ENCODE measurements around the gene PLD2. TPM values are rescaled to one million over a fixed set of nuclear protein-coding genes. Genes with fewer than 3 reads are reported as not detected.

PLD2 gene
- 12.0 and 18.8 TPM in 2 replicates for total RNA-seq

GRCh38 chr17:4806777-4807604 is at the start of gene PLD2:
Gene PLD2, plus strand, starts transcription at chr17:4807152. Its CDS starts 621 bp downstream, at chr17:4807773.

GRCh38 chr17:4771519-4772234 is 35.3 kb upstream of the PLD2 start, which contains the start of gene TM4SF5:
Gene TM4SF5, plus strand, starts transcription at chr17:4771886. Its CDS starts 37 bp downstream, at chr17:4771923.

GRCh38 chr17:4786106-4786511 is 20.8 kb upstream of the PLD2 start, which contains the start of gene VMO1:
Gene VMO1, minus strand, starts transcription at chr17:4786364. Its CDS starts 12 bp downstream, at chr17:4786352.

GRCh38 chr17:4788807-4789700 is 17.9 kb upstream of the PLD2 start, which contains the start of gene GLTPD2:
Gene GLTPD2, plus strand, starts transcription at chr17:4788964. Its CDS starts 48 bp downstream, at chr17:4789012.

GRCh38 chr17:4802228-4802627 is 4.7 kb upstream of the PLD2 start, which contains the start of gene C17orf114:
Gene C17orf114, minus strand, starts transcription at chr17:4802328.

GRCh38 chr17:4833178-4833940 is 26.4 kb downstream of the PLD2 start, which contains the start of gene MINK1:
Gene MINK1, plus strand, starts transcription at chr17:4833340. Its CDS starts 244 bp downstream, at chr17:4833584.

Other genes with a start within 250 kb of the PLD2 start
- not detected in 2 replicates for gene GGT6, start 246.6 kb upstream of the PLD2 start, total RNA-seq
- gene SMTNL2, start 222.6 kb upstream of the PLD2 start, total RNA-seq, result not detected in 2 replicates
- not detected in 2 replicates for gene ALOX15, start 165.5 kb upstream of the PLD2 start, total RNA-seq
- gene PELP1, start 103.0 kb upstream of the PLD2 start, total RNA-seq, result 30.2 and 32.7 TPM in 2 replicates
- gene ARRB2, start 96.5 kb upstream of the PLD2 start, total RNA-seq, result 4.2 and 5.8 TPM in 2 replicates
- gene MED11, start 75.7 kb upstream of the PLD2 start, total RNA-seq, result 8.8 and 13.6 TPM in 2 replicates
- not detected in 2 replicates for gene ZMYND15, start 67.3 kb upstream of the PLD2 start, total RNA-seq
- gene CXCL16, start 67.2 kb upstream of the PLD2 start, total RNA-seq, result 0.32 and 1.1 TPM in 2 replicates
- gene TM4SF5, start 35.3 kb upstream of the PLD2 start, total RNA-seq, result not detected in 2 replicates
- gene VMO1, start 20.8 kb upstream of the PLD2 start, total RNA-seq, result 0.65 and 1.7 TPM in 2 replicates
- not detected in 2 replicates for gene GLTPD2, start 18.2 kb upstream of the PLD2 start, total RNA-seq
- 203 and 253 TPM in 2 replicates for gene PSMB6, start 11.0 kb upstream of the PLD2 start, total RNA-seq
- gene MINK1, start 26.2 kb downstream of the PLD2 start, total RNA-seq, result 19.1 and 24.0 TPM in 2 replicates
- gene C17orf107, start 92.4 kb downstream of the PLD2 start, total RNA-seq, result 0.61 and 1.3 TPM in 2 replicates
- 0.30 and 0.97 TPM in 2 replicates for gene CHRNE, start 95.9 kb downstream of the PLD2 start, total RNA-seq
- not detected in 2 replicates for gene GP1BA, start 125.1 kb downstream of the PLD2 start, total RNA-seq
- gene SLC25A11, start 132.9 kb downstream of the PLD2 start, total RNA-seq, result 56.8 and 59.4 TPM in 2 replicates
- 11.0 and 11.2 TPM in 2 replicates for gene RNF167, start 133.1 kb downstream of the PLD2 start, total RNA-seq
- gene PFN1, start 141.4 kb downstream of the PLD2 start, total RNA-seq, result 292 and 379 TPM in 2 replicates
- 1.3 and 2.3 TPM in 2 replicates for gene ENO3, start 144.0 kb downstream of the PLD2 start, total RNA-seq
- gene SPAG7, start 160.7 kb downstream of the PLD2 start, total RNA-seq, result 55.2 and 56.5 TPM in 2 replicates
- 3.2 and 8.1 TPM in 2 replicates for gene CAMTA2, start 180.5 kb downstream of the PLD2 start, total RNA-seq
- not detected in 2 replicates for gene INCA1, start 190.4 kb downstream of the PLD2 start, total RNA-seq
- 44.4 and 60.1 TPM in 2 replicates for gene KIF1C, start 190.8 kb downstream of the PLD2 start, total RNA-seq
- under 0.01 TPM in 1 of 2 replicates, not detected in the other for gene SLC52A1, start 228.3 kb downstream of the PLD2 start, total RNA-seq

Data from epithelial cell of umbilical artery (primary cell).